ENCODE data around the gene ADAM19.

GRCh38 chr5:157510682-157511081, 64.9 kb downstream of the ADAM19 start:
- TF ChIP-seq, protein P1, sequence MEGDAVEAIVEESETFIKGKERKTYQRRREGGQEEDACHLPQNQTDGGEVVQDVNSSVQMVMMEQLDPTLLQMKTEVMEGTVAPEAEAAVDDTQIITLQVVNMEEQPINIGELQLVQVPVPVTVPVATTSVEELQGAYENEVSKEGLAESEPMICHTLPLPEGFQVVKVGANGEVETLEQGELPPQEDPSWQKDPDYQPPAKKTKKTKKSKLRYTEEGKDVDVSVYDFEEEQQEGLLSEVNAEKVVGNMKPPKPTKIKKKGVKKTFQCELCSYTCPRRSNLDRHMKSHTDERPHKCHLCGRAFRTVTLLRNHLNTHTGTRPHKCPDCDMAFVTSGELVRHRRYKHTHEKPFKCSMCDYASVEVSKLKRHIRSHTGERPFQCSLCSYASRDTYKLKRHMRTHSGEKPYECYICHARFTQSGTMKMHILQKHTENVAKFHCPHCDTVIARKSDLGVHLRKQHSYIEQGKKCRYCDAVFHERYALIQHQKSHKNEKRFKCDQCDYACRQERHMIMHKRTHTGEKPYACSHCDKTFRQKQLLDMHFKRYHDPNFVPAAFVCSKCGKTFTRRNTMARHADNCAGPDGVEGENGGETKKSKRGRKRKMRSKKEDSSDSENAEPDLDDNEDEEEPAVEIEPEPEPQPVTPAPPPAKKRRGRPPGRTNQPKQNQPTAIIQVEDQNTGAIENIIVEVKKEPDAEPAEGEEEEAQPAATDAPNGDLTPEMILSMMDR (IDR thresholded peaks at IDR 0.05) = no peak
- TF ChIP-seq POLR2A (IDR thresholded peaks at IDR 0.05) = no peak
